Fibroblast of lung (primary cell): ENCODE data around the gene BACH1. TPM values are rescaled to one million over a fixed set of nuclear protein-coding genes. Genes with fewer than 3 reads are reported as not detected.
"Not testable (repeated sequence)": the region's sequence is repeated elsewhere in the genome, so short reads cannot be mapped to it uniquely, and the experiment has no call there.

Experiments
- DNase-seq, 2 donors: peaks; one replicate each; pipeline versions ENCODE4 v3.0.0 to v3.0.0-alpha.2; 2010; ENCODE audit warnings: low read depth in 2 of 2
- H2AFZ ChIP-seq: 2 replicates; pipeline ENCODE4 v1.5.1; 2012; ENCODE audit warnings: low read length, control low read depth, inconsistent platforms
- H3K27ac ChIP-seq: 2 replicates; pipeline ENCODE4 v1.5.1; 2011; ENCODE audit warnings: low read length, control low read depth; ENCODE audit not compliant: insufficient read depth
- H3K27me3 ChIP-seq: 2 replicates; pipeline ENCODE4 v1.5.1; 2011; ENCODE audit warnings: mild to moderate bottlenecking, low read length; ENCODE audit not compliant: control insufficient read depth, insufficient read depth
- H3K36me3 ChIP-seq: 2 replicates; pipeline ENCODE4 v1.5.1; 2011; ENCODE audit warnings: low read length; ENCODE audit not compliant: control insufficient read depth, insufficient read depth
- H3K4me1 ChIP-seq: 2 replicates; pipeline ENCODE4 v1.5.1; 2011; ENCODE audit warnings: low read length; ENCODE audit not compliant: control insufficient read depth, insufficient read depth; ENCODE audit errors: extremely low read depth
- H3K4me2 ChIP-seq: 2 replicates; pipeline ENCODE4 v1.5.1; 2011; ENCODE audit warnings: low read length, control low read depth; ENCODE audit not compliant: insufficient read depth; ENCODE audit errors: extremely low read depth
- H3K4me3 ChIP-seq, 4 experiments: fragments of 200-600 bp in 1 of 4; sonication (generic) in 1 of 4; replicated peaks in 1 of 4; 2 replicates each; pipeline ENCODE4 v1.5.1; 2011 to 2016; ENCODE audit warnings: low read length in 4 of 4, low read depth in 3 of 4, mild to moderate bottlenecking in 3 of 4, control low read depth in 2 of 4, inconsistent platforms in 1 of 4, mixed read lengths in 1 of 4; ENCODE audit not compliant: insufficient read depth in 1 of 4; ENCODE audit errors: control extremely low read depth in 1 of 4
- H3K79me2 ChIP-seq: 2 replicates; pipeline ENCODE4 v1.5.1; 2012; ENCODE audit warnings: mild to moderate bottlenecking, low read length, inconsistent platforms; ENCODE audit not compliant: control insufficient read depth, insufficient read depth
- H3K9ac ChIP-seq: 2 replicates; pipeline ENCODE4 v1.5.1; 2011; ENCODE audit warnings: mild to moderate bottlenecking, low read length, control low read depth; ENCODE audit not compliant: insufficient read depth
- H3K9me3 ChIP-seq: 2 replicates; pipeline ENCODE4 v1.5.1; 2012; ENCODE audit warnings: low read depth, low read length; ENCODE audit not compliant: control insufficient read depth, insufficient read depth
- H4K20me1 ChIP-seq: 2 replicates; pipeline ENCODE4 v1.5.1; 2011; ENCODE audit warnings: low read length; ENCODE audit not compliant: control insufficient read depth, insufficient read depth; ENCODE audit errors: extremely low read depth
- CTCF ChIP-seq, 2 donors: IDR thresholded peaks in 1 of 2; conservative IDR thresholded peaks in 1 of 2; 1 replicate in 1 of 2; 2 replicates in 1 of 2; pipeline ENCODE4 v1.5.1; 2011 to 2012; ENCODE audit warnings: low read length in 2 of 2, control low read depth in 1 of 2, inconsistent platforms in 1 of 2, low read depth in 1 of 2, mild to moderate bottlenecking in 1 of 2
- EZH2 ChIP-seq: IDR thresholded peaks from 2 replicates; pipeline ENCODE4 v1.5.1; 2012; ENCODE audit warnings: low read length, control low read depth, mild to moderate bottlenecking; ENCODE audit errors: missing control alignments
- polyA plus RNA-seq, 2 donors: library from polyadenylated mRNA; depleted of rRNA in 1 of 2; stranded (reverse) in 1 of 2; unstranded in 1 of 2; fragments of >200 nt; gene quantifications; 2 replicates each; pipeline ENCODE4 v1.2.1, GENCODE V29; 2011 to 2012; ENCODE audit warnings: missing spikeins in 1 of 2
- total RNA-seq: library from RNA; depleted of rRNA; stranded (reverse); fragments of >200 nt; gene quantifications from 2 replicates; pipeline ENCODE4 v1.2.1, GENCODE V29; 2014

BACH1 gene
- total and polyA plus RNA-seq, 2 donors (not counting 1 experiment from before 2014, with no cell fraction given), result 38.2 to 127 TPM

- Histone ChIP-seq H3K4me2 (no peak overlapping the region), H3K4me3 (no peak overlapping the region), H3K27ac (peak overlapping the region; percentile 50), H3K9me3 (no peaks in the 10 kb centered on the region), H3K79me2 (peaks cover 9% of the 10 kb centered on the region), H2AFZ (no peak overlapping the region), H3K9ac (no peak overlapping the region), H4K20me1 (no peaks in the 10 kb centered on the region), H3K36me3 (peaks cover 4% of the 10 kb centered on the region), H3K4me1 (peaks cover 16% of the 10 kb centered on the region), H3K27me3 (no peaks in the 10 kb centered on the region)
- TF ChIP-seq CTCF (conservative IDR thresholded peaks at IDR 0.05 in 1 of 2, IDR thresholded peaks at IDR 0.05 in 1 of 2; ENCODE audit: low read depth in 1 of 2, low read length in 2 of 2) (no peak), EZH2 (no peak)
- DNase-seq, result peak; percentile 42 to 98
These were observed 53.0 kb downstream of the BACH1 start for GRCh38 chr21:29351691-29352090.

GRCh38 chr21:29355043-29355710 is 56.5 kb downstream of the BACH1 start:
- H3K27ac ChIP-seq, H3K79me2 ChIP-seq, H3K4me3 ChIP-seq, H4K20me1 ChIP-seq, H3K4me2 ChIP-seq, H3K9ac ChIP-seq, H2AFZ ChIP-seq, H3K27me3 ChIP-seq, H3K9me3 ChIP-seq, DNase-seq, H3K4me1 ChIP-seq, H3K36me3 ChIP-seq: not testable (repeated sequence)

DNA sequence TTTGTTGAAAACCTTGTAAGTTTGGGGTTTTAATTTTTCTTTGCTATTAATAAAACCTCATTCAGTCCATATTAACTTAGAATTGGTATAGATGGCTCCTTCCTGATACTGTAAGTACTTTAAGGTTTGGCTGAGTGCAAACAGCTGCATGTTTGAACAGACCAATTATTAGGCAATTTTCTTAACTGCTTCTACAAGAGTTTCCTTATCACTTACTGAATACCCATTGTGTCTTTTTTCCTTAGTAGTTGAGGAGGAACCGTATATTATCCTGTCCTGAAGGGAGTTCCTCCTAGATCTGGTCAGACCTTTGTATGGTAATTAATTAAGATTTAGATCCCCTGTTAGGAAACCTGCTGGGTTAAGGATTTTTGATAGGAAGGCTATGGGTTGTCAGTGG is 57.6 kb downstream of the BACH1 start:
- DNase-seq, H3K27ac ChIP-seq, H3K9ac ChIP-seq, H2AFZ ChIP-seq, H3K27me3 ChIP-seq, H3K36me3 ChIP-seq, H3K79me2 ChIP-seq, H4K20me1 ChIP-seq, H3K4me1 ChIP-seq, H3K4me3 ChIP-seq, H3K9me3 ChIP-seq, H3K4me2 ChIP-seq: not testable (repeated sequence)

GRCh38 chr21:29356810-29357209 is 58.1 kb downstream of the BACH1 start:
- H3K79me2 ChIP-seq, H3K4me1 ChIP-seq, H3K4me3 ChIP-seq, DNase-seq, H3K27ac ChIP-seq, H3K27me3 ChIP-seq, H3K4me2 ChIP-seq, H2AFZ ChIP-seq, H3K9me3 ChIP-seq, H3K9ac ChIP-seq, H3K36me3 ChIP-seq, H4K20me1 ChIP-seq: not testable (repeated sequence)
